Amygdala (tissue), 56 donors: ENCODE data around the gene ABHD14A.
"Not testable (repeated sequence)": the region's sequence is repeated elsewhere in the genome, so short reads cannot be mapped to it uniquely, and the experiment has no call there.

Source experiments
- DNase-seq, 56 donors: peaks; one replicate each; lab custom pipeline; 2025; lab: John Stamatoyannopoulos, UW

ABHD14A gene

DNA sequence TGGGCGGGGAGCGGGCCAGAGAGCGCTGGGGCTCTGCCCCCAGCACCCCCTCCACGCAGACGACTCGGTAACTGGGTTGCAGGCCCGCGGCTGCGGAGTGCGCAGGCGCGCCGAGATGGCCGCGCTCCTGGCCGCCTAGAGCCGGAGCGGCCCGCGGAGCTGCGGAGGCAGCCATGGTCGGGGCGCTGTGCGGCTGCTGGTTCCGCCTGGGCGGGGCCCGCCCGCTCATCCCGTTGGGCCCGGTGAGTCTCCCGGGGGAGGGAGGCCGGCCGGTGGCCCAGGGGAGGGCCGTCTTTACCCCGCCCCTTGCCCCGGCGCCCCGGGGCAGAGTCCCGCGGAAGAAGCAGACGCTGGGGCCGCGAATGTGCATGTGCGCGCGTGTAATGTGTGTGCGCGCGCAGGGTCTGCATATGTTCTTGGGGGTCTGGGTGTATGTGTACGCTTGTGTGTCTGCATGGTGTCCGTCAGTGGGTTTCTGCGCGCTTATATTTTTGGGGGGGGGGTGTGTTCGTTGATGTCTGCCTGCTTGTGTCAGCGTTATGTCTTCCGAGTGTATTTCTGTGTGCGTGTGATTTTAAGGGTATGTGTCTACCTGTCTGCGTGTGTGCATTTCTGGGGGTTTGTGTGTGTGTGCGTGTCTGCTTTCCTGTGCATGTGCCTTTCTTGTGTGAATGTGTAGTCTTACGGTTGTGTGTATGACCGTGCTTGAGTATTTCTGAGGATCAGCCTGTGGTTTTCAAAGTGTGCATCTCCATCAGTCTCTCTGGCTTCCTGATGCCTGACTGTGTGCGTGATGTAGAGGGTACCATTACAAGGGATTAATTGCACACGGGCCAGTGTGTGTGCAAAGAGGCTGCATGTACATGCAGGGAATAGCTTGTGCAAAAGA is at the start of gene ABHD14A:
Gene ABHD14A (plus strand): TSS at position 102 of the 889 bp plus-strand sequence. CDS start 72 bp downstream, at position 174.
- DNase-seq, result peak in 40 of 56 donors; percentile 38 to 79 (median 60)

DNA sequence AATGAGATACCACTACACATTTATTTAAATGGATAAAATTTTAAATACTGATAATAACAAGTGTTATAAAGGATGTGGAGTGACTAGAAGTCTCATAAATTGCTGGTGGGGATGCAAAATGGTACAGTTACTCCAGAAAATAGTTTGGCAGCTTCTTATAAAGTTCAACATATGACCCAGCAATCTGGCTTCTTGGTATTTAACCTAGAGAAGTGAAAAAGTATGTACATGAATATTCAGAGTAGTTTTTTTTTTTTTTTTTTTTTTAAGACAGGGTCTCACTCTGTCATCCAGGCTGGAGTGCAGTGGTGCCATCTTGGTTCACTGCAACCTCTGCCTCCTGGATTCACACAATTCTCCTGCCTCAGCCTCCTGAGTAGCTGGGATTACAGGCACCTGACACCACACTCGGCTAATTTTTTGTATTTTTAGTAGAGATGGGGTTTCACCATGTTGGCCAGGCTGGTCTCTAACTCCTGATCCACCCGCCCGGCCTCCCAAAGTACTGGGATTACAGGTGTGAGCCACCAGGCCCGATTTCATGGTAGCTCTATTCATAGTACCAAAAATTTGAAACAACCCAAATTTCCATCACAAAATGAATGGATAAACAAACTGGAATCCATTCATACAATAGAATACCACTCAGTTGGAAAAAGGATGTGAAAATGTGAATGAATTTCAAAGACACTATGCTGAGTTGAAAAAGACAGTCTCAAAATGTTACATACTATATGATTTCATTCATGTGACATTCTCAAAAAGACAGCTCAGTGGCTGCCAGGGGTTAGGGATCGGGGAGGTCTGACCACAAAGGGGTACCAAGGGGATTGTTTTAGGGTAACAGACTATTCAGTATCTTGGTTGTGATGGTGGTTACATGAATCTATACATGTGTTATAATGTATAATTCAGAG is 47.5 kb upstream of the ABHD14A start:
- DNase-seq, result no peak

GRCh38 chr3:51928438-51928837 is 46.4 kb upstream of the ABHD14A start:
- DNase-seq, result no peak

- not testable (repeated sequence) for DNase-seq
These were observed 45.9 kb upstream of the ABHD14A start for GRCh38 chr3:51928981-51929380.

GRCh38 chr3:51929420-51930003 is 45.4 kb upstream of the ABHD14A start:
- DNase-seq, result no peak

DNA sequence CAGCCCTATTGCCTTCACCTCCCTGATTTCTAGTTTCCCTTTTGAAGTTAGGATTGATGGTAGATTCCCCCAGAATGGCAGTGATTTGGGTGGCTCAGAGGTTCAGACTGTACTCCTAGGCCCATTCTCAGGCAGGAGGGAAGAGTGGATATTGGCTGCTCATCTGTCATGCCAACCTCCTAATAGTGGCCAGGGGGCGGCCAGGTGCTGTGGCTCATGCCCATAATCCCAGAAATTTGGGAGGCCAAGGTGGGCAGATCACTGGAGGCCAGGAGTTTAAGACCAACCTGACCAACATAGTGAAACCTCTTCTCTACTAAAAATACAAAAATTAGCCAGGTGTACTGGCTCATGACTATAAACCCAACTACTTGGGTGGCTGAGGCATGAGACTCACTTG is 44.4 kb upstream of the ABHD14A start:
- DNase-seq, result no peak

DNA sequence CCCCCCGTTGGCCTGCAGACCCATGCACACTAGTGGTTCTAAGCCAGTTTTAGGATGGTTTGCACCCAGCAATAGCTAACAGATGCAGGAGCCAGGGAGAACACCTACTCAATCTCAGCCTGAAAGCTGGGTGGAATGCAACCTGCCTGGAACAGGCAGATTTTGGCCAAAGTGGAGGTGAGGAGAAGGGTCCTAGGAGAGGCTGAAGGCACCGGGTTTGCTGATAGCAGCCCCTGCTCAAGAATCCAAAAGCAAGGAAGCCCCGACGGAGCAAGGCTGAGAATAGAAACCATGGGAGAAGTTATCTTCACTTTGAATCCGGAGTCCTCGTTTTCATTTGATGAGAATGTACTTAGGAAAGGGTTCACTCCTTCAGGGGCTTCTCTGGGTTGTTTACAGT is 43.1 kb upstream of the ABHD14A start:
- no peak for DNase-seq

- DNase-seq, result no peak
These were observed 42.1 kb upstream of the ABHD14A start for GRCh38 chr3:51932471-51933370.

DNA sequence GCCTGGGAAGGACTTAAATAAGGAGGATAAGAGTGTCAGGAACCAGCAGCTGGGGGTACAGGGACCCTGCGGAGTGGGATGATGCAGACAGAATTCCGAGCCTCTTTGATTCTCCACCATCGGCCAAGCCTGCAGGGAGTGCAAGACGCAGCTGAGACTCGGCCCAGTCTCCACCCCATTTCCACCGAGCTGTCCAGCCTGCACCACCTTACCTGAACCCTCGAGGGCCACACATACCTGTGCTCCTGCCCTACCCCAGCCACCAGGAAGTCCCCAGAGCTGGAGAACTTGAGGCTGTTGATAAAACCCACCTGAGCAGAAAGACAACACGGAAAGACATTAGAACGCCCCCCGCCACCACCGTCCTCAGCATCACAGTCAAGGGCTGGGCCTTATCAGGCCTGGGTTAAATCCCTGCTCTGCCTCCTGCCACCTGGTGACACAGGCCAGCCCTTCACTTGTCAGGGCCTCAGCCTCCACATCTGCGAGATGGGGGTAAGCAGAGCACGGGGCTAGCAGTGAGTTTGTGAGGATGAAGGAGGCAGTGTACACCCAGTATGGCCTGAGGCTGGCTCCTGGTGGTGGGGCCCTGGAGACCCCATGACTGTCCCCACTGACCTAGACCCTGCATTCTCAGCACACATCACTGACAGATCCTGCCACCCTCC is 41.3 kb upstream of the ABHD14A start:
- no peak for DNase-seq

DNA sequence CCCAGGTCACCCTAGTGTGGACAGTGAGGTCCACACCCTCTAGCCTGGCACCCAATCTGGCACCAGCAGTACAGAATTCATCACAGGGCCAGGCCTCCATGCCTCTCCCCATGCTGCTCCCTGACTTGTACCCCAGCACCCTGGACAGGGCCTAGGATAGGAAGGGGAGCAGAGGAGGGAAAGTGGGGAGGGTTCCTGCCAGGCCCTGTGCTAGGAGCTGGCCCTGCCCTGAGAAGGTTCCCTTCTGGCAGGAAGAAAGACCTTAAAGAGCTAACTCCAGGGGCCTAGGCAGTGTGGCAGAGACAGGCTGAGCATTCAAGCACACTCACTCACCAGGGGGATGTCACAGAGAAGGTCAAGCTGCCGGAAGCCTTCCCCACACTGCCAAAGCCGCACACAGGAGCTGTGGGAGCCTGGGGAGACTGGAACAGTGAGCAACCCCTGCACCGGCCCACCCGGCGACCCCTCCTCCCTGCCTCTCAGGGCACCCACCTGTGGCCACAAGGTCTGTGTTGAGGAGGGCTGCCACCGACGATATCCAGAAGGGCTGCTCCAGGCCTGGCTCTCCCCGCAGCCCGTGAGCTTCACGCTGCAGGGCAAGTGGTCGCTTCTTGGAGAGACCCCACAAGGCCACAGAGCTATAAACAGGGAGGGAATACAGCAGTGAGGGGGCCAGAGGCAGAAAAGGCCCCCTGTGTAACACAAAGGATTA is 40.6 kb upstream of the ABHD14A start:
- no peak for DNase-seq

DNA sequence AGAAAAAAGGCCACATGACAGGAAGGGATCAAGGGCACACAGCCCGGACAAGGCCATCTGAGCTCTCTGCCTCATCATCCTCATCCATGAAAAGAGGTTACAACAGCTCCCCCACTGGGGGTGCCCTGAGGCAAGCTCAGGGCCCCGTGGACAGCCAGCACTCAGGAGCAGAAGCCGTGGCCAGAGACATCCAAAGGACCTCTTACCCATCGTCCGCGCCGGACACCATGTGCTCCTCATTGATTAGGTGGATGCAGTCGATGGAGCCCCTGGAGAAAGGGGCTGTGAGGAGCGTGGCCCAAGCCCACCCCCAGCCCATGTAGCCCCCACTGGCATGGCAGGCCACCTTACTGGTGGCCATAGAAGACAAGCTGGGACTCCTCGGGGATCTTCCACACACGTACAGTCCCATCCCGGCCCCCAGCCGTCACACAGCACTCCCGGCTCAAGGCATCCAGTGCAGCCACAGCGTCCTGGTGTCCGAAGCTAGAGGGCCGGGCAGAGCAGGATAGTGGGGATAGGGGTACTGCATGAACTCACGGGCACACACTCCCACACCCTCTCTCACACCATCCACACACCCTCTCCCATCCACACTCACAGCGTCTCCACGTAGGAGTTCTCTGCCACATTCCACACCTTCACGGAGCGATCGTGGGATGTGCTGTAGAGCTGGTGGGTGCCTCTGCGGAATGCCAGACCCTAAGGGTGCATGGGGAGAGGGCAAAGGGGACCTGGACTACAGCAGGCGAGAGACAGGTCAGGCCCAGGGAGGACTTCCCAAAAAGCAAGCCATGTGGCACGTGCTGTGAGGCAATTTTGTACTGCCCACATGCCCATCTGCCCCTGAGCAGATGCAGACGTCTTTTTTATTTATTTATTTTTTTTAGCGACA is 39.6 kb upstream of the ABHD14A start:
- no peak for DNase-seq

GRCh38 chr3:51935886-51936755 is 38.7 kb upstream of the ABHD14A start:
- DNase-seq, result no peak

DNA sequence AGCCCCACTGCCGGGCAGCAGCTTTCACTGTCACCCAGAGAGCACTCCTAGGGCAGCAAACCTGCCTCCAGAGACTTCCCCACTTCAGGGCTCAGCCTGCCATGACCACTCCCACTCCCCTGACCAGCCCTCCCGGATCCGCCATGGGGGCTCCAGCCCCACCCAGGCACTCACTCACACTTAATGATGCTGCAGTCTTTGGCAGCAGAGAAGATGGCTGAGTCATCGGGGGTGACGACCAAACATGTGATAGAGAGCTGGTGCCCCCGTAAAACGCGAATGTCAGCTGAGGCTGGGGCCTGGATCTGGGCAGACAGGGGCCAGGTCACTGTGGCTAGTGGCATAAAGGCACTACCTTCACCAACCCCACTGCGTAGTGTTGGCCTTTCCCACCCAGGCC is 37.9 kb upstream of the ABHD14A start:
- DNase-seq, result no peak

DNA sequence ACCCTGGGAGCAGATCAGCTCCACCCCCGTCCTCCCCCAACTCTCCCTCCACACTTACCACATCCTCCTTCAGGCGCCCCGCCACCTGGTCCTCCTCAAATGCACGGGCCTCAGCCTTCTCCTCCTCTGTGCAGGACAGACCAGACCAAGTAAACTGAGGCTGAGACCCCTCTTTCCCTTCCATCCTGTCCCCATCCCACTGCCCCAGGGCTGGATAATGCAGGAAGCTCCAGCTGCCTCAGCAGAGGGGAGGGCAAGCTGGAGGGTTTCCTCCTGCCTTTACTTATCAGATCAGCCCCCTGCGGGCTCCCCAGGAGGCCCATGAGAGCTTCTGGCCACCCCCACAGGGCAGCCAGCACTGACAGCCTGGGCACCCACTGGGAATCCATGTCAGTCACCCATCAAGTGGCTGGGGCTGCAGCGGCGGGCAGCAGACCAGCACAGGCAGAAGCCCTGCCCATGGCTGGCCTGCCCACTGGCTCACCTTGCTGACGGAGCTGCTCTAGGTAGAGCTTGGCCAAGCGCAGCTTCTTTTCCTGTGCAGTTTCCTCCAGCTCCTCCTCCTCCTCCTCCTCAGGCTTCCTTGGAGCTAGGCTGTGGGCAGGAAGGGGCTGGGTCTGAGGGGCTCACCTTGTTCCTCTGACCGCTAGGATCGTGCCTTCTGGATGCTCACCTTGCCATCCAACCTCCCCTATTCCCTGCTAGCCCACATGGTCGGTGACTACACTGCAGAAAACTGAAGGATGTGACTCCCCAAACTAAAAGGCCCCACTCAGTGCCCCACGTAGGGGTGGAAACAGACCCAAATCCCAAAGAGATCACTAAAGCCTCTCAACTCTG is 37.0 kb upstream of the ABHD14A start:
- no peak for DNase-seq

DNA sequence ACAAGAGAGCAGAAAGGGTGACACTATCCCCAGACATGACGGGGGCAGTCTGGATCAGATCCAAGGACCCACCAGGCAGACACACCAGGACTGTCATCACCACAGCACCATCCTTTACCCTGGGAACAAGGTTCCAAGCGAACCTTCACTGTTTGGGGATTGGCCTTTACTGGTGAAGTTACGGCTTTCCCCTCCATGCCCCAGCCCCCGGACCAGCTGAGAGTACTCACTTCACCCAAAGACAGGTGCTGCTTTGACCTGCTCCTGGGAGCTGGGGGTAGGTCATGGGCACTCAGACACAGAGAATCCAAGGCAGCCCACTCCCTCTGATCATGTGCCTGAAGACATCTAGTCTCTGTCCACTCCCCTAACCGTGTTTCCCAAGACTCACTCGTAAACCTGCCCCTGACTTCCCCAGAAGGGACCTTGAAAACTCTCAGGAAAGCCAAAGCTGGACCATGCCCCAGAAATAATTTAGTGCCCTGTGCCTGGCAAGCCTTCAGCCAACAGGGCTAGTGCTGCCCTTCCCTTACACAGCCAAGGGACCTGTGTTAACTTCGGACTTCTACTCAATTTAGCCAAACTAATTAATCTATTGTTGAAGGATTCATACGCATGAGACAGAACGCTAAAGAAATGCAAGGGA is 36.0 kb upstream of the ABHD14A start:
- no peak for DNase-seq
